Urinary bladder (tissue), 4 donors: ENCODE data around the gene TMC3. TPM values are rescaled to one million over a fixed set of nuclear protein-coding genes. Genes with fewer than 3 reads are reported as not detected.

Source experiments
- DNase-seq: peaks from one replicate; pipeline ENCODE4 v3.0.0-alpha.2; 2015; ENCODE audit errors: extremely low spot score
- H3K27ac ChIP-seq: one replicate; pipeline ENCODE4 v1.5.1; 2013; ENCODE audit warnings: low read depth, mild to moderate bottlenecking, moderate library complexity
- H3K36me3 ChIP-seq: one replicate; pipeline ENCODE4 v1.6.1; 2013; ENCODE audit warnings: mild to moderate bottlenecking, moderate library complexity; ENCODE audit not compliant: insufficient read depth
- H3K4me1 ChIP-seq: one replicate; pipeline ENCODE4 v1.6.1; 2013; ENCODE audit warnings: mild to moderate bottlenecking, moderate library complexity; ENCODE audit not compliant: insufficient read depth
- H3K4me3 ChIP-seq: one replicate; pipeline ENCODE4 v1.5.1; 2013; ENCODE audit warnings: low read depth, low read length
- WGBS: extraction: QIAGEN DNeasy Blood & Tissue Kit; methylation state at CpG from one replicate; pipeline ENCODE4 v1.1.7; 2013; 5-methylcytosine and 5-hydroxymethylcytosine counted together
- polyA plus RNA-seq: library from polyadenylated mRNA; stranded (reverse); fragments of 200-250 nt; gene quantifications from one replicate; pipeline ENCODE4 v1.2.3, GENCODE V29; 2013
- total RNA-seq: library from RNA; depleted of rRNA; stranded (reverse); fragments of >200 nt; gene quantifications from one replicate; pipeline ENCODE4 v1.2.3, GENCODE V29; 2014
- donor health status: healthy with polysubstance abuse.
- donor health status: healthy.

The TMC3 gene
- total and polyA plus RNA-seq, 2 donors, result 0.62 to 0.95 TPM

DNA sequence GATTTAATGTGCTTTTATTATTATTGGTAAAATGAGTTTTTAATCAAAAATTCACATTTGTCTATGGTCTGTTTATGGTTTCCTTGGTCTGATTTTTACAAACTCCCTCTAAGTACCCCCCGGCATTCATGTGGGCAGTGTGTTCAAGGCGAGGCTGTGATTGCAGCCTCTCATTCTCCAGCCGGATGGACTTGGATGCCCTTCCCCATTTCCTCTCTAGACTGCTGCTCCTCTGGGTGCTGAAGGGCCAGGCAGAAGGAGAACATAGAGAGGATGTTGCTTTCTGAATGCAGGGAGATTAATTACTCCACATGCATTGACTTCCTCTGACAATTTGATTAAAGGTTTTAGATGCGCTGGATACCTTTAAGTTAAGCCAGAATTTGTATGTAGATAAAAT is 3.9 kb upstream of the TMC3 start:
- 85% methylated on average over 4 of the region's 4 CpGs for WGBS
- no peak for DNase-seq
- H3K27ac ChIP-seq, result no peak overlapping the region
- no peaks in the 10 kb centered on the region for H3K36me3 ChIP-seq
- H3K4me3 ChIP-seq, result no peak overlapping the region
- H3K4me1 ChIP-seq, result no peaks in the 10 kb centered on the region

DNA sequence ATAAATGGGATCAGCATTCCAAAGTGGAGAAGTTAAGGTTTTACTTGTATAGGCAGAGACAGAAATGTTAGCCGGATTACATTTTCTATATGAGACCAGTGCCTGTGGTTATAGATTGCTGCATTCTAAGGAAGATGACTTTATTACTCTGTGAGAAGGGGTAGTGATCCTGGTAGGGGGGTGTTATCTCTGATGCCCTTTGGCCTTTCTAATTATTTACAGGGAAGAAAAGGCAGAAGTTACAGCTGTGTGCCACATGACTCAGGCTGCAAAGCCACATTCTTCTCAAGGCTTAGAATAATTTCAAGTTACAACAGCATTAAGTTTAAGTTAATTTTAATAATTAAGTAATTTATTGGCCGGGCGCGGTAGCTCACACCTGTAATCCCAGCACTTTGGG is 2.2 kb upstream of the TMC3 start:
- Histone ChIP-seq H3K4me3 (no peak overlapping the region), H3K4me1 (no peaks in the 10 kb centered on the region), H3K27ac (no peak overlapping the region), H3K36me3 (no peaks in the 10 kb centered on the region)
- 96% methylated on average over 4 of the region's 4 CpGs for WGBS
- no peak for DNase-seq

DNA sequence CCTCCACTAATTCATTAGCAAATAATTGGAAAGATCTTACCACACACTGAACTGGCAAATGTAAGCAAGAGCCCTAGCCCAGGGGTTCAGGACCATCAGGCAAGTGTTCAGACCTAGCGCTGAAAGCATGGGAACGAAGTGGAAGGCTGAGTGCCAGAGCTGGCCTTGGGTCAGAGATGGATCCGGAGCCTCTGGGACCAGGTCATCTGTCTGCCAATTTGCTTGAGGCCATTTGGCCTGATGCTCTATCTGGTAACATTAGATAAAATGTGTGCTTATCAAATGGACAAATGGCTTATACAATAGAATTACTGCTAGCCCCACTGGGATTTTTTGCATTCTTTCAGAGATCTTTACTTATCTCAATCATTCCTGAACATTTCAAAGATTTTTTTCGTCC is 1.4 kb upstream of the TMC3 start:
- H3K4me1 ChIP-seq, result no peaks in the 10 kb centered on the region
- WGBS, result 76% methylated on average over 4 of the region's 4 CpGs
- H3K4me3 ChIP-seq, result no peak overlapping the region
- H3K36me3 ChIP-seq, result no peaks in the 10 kb centered on the region
- no peak overlapping the region for H3K27ac ChIP-seq
- DNase-seq, result no peak

DNA sequence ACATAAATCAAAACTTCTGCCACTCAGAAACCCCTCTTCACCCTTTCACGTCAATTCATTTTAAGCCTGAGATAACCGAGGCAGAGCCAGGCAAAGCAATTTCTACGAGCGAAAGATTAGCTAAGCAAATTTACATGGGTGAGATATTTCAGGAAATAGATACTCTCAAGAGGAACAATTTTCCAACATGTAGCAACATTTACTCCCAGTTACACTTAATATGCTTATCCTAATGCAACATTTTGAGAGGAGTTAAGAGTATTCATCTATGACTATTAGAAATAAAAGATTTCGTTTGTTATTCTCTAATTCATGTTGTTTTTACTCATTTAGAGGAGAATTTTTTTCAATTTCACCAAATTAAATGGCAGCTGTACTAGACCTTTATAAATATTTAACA is 837 bp downstream of the TMC3 start:
- Histone ChIP-seq H3K36me3 (no peaks in the 10 kb centered on the region), H3K27ac (no peak overlapping the region), H3K4me1 (no peaks in the 10 kb centered on the region), H3K4me3 (no peak overlapping the region)
- DNase-seq, result no peak
- WGBS, result 82% methylated on average over 5 of the region's 5 CpGs

DNA sequence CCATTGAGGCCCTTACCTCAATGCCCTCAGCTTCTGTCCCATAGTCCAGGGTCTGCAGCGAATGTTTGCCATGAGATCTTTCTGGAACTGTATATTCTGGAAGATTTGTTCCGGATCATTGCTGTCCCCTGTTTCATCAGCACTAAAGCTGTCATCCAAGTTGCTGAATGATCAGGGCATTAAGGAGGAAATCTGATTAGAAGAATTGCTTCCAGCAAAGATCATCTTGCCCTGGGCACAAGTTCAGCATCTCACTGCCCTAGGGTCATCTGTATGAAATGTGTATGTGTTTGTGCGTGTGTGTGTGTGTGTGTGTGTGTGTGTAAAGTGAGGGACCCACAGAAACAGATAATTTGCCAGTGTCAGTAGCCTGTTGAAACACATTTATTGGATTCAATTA is 1.4 kb downstream of the TMC3 start:
- Histone ChIP-seq H3K36me3 (no peaks in the 10 kb centered on the region), H3K4me3 (no peak overlapping the region), H3K27ac (no peak overlapping the region), H3K4me1 (no peaks in the 10 kb centered on the region)
- DNase-seq, result no peak
- 73% methylated on average over 3 of the region's 3 CpGs for WGBS

DNA sequence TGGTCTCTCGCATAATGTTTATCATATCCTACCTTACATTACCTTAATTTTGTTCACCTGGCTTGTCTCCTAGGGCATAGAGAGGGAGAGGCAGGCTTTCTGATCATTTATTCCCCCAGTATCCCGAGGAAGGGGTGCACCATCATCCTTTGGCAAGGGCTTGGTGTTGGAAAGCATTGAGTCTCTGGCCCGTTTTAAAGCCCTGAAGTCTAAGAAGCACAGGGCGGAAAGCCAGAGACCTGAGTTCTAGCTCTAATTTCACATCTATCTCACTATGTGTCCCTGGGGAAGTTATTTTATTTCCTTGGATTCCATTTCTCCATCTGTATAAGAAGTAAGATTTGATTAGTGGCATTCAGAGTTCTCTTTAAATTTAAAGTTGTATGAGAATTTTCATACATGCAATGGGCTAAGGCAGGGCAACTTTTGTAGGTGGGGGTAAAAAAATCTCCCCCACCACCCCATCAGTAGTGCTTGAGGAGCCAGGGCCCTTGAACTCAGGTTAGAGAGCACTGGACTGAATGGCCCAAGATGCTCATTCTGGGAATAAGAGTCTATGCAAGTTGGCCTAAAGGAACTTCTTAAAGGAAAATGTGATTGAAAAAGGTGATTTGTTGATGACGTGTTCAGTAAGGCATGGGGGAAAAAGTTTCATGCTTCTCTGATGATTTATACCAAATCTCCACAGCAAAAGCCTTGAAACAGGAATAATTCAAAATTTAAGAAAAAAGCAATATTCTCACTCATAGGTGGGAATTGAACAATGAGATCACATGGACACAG is 10.1 kb downstream of the TMC3 start:
- no peaks in the 10 kb centered on the region for H3K36me3 ChIP-seq
- H3K4me3 ChIP-seq, result no peak overlapping the region
- peaks cover 1% of the 10 kb centered on the region for H3K4me1 ChIP-seq
- H3K27ac ChIP-seq, result no peak overlapping the region
- 54% methylated on average over 5 of the region's 5 CpGs for WGBS
- no peak for DNase-seq

DNA sequence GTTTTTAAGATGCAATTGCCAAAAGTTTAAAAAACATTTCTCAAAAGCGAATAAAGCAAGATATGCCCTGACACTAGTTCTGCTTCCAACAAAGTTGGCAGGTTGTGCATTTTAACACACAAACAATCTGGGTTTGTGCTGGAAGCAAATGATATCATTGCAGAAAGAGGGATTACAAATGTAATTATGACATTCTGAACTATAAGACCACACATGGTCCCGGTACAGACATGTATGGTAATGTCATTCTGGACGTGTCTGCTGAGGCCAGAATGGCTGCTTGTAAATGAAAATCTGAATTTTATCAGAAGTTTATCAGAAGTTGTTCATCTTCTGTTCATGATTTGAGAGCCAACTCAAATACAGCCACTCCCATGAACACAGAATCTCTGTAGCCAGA is 10.7 kb downstream of the TMC3 start:
- Histone ChIP-seq H3K27ac (no peak overlapping the region), H3K36me3 (no peaks in the 10 kb centered on the region), H3K4me1 (peaks cover 1% of the 10 kb centered on the region), H3K4me3 (no peak overlapping the region)
- 54% methylated on average over 3 of the region's 3 CpGs for WGBS
- DNase-seq, result no peak

DNA sequence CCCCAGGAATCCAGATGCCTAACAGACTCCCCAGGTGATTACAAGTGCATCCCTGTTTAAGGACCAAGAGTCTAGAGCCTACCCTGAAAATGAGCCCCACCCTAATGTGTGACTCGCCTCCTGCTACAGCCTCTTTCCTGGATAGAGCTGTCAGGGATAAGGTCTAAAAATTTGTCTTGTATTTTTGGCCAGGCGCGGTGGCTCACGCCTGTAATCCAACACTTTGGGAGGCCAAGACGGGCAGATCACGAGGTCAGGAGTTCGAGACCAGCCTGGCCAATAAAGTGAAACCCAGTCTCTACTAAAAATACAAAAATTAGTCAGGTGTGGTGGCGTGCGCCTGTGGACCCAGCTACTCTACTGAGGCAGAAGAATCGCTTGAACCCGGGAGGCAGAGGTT is 11.2 kb downstream of the TMC3 start:
- H3K36me3 ChIP-seq, result no peaks in the 10 kb centered on the region
- H3K4me1 ChIP-seq, result peaks cover 1% of the 10 kb centered on the region
- no peak overlapping the region for H3K27ac ChIP-seq
- 82% methylated on average over 11 of the region's 11 CpGs for WGBS
- no peak for DNase-seq
- no peak overlapping the region for H3K4me3 ChIP-seq

DNA sequence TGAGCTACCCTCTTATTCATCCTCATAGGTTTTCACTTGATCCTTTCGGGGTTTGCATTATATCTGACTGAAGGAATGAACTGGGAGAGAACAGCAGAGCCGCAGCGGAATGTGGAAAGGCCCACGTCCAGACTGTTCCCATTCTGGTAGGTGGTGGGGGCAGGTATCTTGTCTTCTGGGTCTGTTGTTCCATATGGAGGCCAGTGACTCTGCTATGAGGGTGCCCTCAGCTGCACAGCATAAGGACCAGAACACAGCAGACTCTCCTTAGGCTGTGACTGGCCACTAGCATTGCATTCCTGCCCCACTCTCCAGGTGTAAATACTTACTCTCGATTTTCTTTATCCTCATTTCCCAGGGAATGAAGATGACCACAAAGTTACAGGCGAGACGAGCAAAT is 12.1 kb downstream of the TMC3 start:
- WGBS, result 95% methylated on average over 7 of the region's 7 CpGs

DNA sequence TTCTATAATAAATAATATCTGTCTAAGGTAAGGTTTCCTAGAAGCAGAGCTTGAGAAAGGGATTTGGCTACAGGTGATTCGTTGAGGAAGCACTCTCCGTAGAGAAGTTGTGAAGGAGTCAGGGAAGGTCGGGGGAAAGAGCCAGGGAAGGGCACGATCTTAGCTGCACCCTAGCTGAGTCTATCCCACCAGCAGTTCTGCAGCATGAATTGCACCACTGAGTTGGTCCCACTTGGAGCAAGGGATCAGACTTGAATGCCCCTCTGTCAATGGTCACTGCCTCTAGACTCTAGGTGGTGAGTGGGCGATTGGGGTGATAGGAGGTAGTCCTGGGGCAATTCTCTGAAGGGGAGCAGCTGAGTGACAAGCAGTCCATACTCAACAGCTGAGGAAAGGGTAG is 13.5 kb downstream of the TMC3 start:
- Histone ChIP-seq H3K4me3 (no peak overlapping the region), H3K4me1 (peaks cover 1% of the 10 kb centered on the region), H3K27ac (no peak overlapping the region), H3K36me3 (no peaks in the 10 kb centered on the region)
- WGBS, result 95% methylated on average over 5 of the region's 5 CpGs
- DNase-seq, result no peak

More for the DNA sequence above, 12.1 kb downstream of the TMC3 start:
- H3K36me3 ChIP-seq, result no peaks in the 10 kb centered on the region
- no peak for DNase-seq
- peaks cover 1% of the 10 kb centered on the region for H3K4me1 ChIP-seq
- H3K27ac ChIP-seq, result no peak overlapping the region
- no peak overlapping the region for H3K4me3 ChIP-seq

DNA sequence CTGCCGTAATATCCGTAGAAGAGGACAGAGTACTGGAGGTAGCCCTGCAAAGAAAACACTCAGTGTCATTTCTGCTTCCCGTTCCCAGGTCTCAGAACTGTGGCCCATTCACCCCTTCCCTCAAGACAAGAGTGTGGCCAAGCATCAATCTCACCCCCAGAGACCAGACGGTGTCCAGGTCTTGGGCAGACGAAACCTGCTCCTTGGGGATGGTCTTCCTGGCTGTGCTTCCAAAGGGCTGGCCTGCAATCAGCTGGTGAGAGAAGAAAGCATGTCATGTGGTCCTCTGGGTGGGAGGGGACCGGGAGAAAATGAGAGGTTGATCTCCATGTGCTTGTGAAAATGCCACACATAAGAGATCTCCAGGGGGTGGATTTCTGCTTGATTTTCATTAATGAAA is 15.8 kb downstream of the TMC3 start:
- no peaks in the 10 kb centered on the region for H3K4me1 ChIP-seq
- no peak for DNase-seq
- H3K36me3 ChIP-seq, result no peaks in the 10 kb centered on the region
- H3K4me3 ChIP-seq, result no peak overlapping the region
- WGBS, result 96% methylated on average over 6 of the region's 6 CpGs
- H3K27ac ChIP-seq, result no peak overlapping the region

DNA sequence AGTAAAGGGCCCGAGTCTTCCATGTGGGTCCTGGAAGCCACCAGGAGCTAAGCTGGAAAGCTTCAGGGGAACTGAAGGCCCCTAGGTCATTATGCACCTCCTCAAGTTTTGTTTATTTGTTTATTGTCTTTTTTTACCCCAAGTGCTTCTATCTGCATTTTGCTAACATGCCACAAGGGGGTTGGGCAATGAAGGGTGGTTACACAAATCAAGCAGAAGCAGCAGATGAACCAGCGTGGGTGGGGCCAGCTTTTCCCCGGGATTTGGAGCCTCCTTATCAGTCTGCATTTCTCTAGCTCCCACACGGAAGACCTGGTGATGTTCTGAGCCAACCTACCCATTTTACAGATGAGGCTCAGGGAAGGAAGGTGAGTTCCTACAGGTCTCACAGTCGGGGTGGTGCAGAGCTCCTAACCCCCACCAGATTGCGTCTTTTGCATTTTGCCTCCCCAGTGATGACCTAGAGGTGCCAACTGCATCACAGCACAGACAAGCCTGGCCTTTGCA is 16.8 kb downstream of the TMC3 start:
- H3K36me3 ChIP-seq, result no peaks in the 10 kb centered on the region
- WGBS, result 79% methylated on average over 6 of the region's 6 CpGs

DNA sequence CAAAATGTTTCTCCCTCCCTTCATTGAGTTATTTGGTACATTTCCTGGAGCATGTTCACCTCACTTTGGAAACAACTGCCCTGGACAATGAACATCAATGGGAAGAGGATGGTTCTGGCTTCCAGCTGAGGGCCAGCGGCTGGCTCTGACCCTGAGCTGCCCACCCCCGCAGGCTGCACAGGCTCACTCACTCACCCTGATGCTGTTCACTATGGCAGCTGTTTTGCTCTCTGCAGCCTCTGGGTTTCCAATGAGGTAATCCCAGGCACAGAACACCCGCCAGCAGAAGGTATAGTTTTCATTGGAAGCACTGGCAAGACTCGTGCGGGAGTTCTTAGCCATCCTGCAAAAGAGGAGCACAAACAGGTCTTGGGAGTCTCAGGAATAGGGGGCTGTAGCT is 17.8 kb downstream of the TMC3 start:
- Histone ChIP-seq H3K27ac (no peak overlapping the region), H3K4me3 (no peak overlapping the region), H3K4me1 (no peaks in the 10 kb centered on the region), H3K36me3 (no peaks in the 10 kb centered on the region)
- 81% methylated on average over 5 of the region's 5 CpGs for whole genome bisulfite sequencing
- no peak for DNase-seq

More for the DNA sequence above, 16.8 kb downstream of the TMC3 start:
- H3K4me3 ChIP-seq, result no peak overlapping the region
- H3K4me1 ChIP-seq, result no peaks in the 10 kb centered on the region
- DNase-seq, result no peak
- H3K27ac ChIP-seq, result no peak overlapping the region

DNA sequence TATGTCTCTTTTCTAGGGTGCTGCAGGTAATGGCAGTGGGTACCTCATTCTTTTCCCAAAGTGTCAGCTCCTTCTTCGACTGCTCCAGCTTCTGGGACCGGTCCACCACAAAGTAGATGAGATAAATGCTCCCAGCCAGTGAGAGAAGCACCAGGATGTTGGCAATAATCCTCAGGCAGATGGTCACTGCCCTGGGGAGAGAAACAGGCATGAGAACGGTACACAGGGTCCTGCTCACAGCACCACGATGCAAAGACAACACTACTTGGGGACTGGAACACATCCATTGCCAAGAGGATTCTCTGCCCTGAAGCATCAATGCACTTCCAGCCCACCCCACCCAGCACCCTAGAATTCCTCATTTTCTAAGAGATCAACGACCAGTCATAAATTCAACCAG is 22.4 kb downstream of the TMC3 start:
- no peaks in the 10 kb centered on the region for H3K4me1 ChIP-seq
- 78% methylated on average over 5 of the region's 5 CpGs for WGBS
- DNase-seq, result no peak
- no peak overlapping the region for H3K4me3 ChIP-seq
- no peak overlapping the region for H3K27ac ChIP-seq
- H3K36me3 ChIP-seq, result no peaks in the 10 kb centered on the region
